Measurements from ENCODE around the gene KRT31. TPM values are rescaled to one million over a fixed set of nuclear protein-coding genes. Genes with fewer than 3 reads are reported as not detected.
"Not testable (repeated sequence)": the region's sequence is repeated elsewhere in the genome, so short reads cannot be mapped to it uniquely, and the experiment has no call there.

Gene KRT31
- polyA plus RNA-seq, 1 experiment = not detected

DNA sequence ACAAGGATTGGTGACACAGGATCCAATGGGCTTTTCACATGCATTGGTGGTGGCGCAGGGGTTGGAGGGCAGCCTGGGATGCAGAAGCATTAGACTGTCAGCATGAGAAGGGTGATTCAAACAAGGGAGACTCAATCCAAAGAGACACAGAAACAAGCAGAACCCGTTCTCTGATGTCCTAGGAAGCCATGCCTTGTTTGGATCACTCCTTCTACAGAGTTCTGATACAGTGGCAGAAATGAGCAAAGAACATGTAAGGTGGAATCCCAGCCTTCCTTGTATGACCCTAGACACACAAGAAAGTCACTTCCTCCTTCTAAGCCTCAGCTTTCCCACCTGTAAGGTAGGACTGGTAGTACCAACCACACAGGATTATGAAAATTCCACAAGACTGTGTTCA, 33.5 kb downstream of the KRT31 start:
- ChIA-PET POLR2A (no interaction called here), CTCF (no interaction called here)
- H3K4me3 ChIP-seq (ENCODE audit: low read depth, low read length) = no peak overlapping the region
- DNase-seq (ENCODE audit: low read depth, low spot score) = no peak
- TF ChIP-seq, protein P1, sequence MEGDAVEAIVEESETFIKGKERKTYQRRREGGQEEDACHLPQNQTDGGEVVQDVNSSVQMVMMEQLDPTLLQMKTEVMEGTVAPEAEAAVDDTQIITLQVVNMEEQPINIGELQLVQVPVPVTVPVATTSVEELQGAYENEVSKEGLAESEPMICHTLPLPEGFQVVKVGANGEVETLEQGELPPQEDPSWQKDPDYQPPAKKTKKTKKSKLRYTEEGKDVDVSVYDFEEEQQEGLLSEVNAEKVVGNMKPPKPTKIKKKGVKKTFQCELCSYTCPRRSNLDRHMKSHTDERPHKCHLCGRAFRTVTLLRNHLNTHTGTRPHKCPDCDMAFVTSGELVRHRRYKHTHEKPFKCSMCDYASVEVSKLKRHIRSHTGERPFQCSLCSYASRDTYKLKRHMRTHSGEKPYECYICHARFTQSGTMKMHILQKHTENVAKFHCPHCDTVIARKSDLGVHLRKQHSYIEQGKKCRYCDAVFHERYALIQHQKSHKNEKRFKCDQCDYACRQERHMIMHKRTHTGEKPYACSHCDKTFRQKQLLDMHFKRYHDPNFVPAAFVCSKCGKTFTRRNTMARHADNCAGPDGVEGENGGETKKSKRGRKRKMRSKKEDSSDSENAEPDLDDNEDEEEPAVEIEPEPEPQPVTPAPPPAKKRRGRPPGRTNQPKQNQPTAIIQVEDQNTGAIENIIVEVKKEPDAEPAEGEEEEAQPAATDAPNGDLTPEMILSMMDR (IDR thresholded peaks at IDR 0.05; ENCODE audit: low read depth, low read length) = no peak
- no peaks in the 10 kb centered on the region; the same call in 1 of the 2 replicates for H3K9me3 ChIP-seq (ENCODE audit: control insufficient read depth, insufficient read depth, low read length)
- no peaks in the 10 kb centered on the region for H3K27me3 ChIP-seq (ENCODE audit: control insufficient read depth, insufficient read depth, low read length)
- no peak overlapping the region for H3K27ac ChIP-seq (ENCODE audit: low read depth, low read length)

DNA sequence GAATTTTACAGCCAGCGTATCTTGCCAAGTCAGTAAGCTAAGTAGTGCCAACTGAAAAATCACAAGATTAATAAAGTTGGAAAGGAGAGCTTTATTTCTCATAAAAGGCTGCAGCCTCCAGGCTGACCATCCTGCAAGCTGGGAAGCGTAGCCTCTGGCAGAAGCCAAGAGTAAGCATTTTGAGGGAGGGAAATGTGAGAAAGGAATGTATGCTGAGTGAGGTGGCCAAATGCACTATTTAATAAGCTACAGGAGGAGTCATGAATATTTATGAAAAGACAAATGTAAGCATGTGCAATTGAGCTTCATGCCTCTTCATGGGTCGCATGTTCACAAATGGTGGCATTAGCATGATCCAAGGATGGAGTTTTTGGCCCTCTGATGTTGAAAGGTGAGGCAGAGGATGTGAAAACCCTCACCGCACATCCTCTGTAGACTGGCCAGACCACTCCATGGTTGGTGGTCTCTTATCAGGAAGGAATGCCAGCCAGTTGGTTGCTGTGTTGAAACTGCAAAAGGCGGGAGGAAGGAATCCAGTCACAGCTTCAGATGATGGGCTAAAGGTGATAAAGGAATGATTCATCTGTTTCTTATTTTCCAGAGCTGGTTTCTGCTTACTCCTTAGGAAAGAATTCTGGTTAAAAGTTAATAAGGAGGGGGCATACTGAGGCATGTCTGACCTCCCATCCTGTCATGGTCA, 37.0 kb downstream of the KRT31 start:
- TF ChIP-seq, protein P1 (IDR thresholded peaks at IDR 0.05; ENCODE audit: low read depth, low read length) = no peak
- CTCF ChIA-PET = interaction anchor here (1.0 to 1.1 kb wide), 2 partner anchors 38 to 305 kb away, joined by 3 read pairs; no protein-coding TSS in a partner anchor
- POLR2A ChIA-PET = no interaction called here
- Histone ChIP-seq H3K27me3 (ENCODE audit: control insufficient read depth, insufficient read depth, low read length) (no peaks in the 10 kb centered on the region), H3K9me3 (ENCODE audit: control insufficient read depth, insufficient read depth, low read length) (no peaks in the 10 kb centered on the region; the same call in 1 of the 2 replicates), H3K27ac (ENCODE audit: low read depth, low read length) (no peak overlapping the region), H3K4me3 (ENCODE audit: low read depth, low read length) (no peak overlapping the region)
- DNase-seq (ENCODE audit: low read depth, low spot score) = no peak

DNA sequence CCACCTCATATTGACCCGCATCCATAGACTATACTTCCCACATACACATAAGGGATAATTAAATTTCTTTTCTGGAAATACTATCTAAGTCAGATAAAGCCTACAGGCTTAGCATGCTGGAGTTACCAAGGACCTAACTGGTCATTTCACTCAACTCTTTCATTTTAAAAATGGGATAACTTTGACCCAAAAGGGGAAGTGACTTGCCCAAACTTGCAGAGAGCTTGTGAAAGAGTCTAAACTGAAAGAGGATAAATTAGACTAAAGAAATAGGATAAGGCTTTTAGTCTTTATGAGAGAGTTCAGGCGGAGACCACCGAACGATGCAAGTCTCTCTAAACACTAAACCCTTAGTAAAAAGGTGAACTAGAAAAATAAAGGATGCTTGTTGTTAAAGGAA, 42.9 kb downstream of the KRT31 start:
- TF ChIP-seq, protein P1 (IDR thresholded peaks at IDR 0.05; ENCODE audit: low read depth, low read length) = no peak
- no peaks in the 10 kb centered on the region; the same call in 1 of the 2 replicates for H3K9me3 ChIP-seq (ENCODE audit: control insufficient read depth, insufficient read depth, low read length)
- no peak overlapping the region for H3K4me3 ChIP-seq (ENCODE audit: low read depth, low read length)
- ChIA-PET CTCF (no interaction called here), POLR2A (no interaction called here)
- no peak overlapping the region for H3K27ac ChIP-seq (ENCODE audit: low read depth, low read length)
- no peak for DNase-seq (ENCODE audit: low read depth, low spot score)
- H3K27me3 ChIP-seq (ENCODE audit: control insufficient read depth, insufficient read depth, low read length) = no peaks in the 10 kb centered on the region

DNA sequence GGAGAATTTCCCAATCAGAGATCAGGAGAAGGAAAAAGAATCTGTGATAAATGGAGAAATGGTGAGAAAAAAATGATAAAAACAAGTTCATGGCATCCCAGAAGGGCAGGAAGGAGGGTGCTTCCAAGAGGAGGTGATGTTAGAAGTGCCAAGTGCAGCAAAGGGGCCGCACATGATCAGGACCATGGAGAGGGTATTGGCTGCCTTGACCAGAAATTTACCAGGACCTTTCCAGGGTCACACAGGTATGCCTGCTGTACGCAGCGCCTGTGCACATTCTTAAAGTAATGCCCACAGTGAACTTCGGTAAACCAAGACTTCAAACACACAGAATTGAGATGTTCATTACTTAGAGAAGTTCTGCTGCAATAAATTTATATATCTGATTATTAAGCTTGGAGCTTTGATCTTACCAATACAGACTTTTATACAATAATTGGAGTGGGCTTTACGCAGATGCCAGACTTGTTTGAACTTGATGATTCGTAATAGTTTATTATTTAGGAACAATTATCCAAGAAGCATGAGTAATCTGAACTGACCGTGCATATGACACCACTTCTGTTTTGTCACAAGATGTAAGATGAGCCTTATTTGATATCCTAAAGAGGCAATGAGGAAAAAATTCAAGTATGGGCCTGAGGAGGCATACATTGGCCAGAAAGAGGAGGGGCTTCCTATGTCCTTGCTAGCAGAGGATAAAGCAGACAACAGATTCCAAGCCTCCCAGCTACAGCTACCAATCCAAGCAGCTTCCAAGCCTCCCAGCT, 44.6 kb downstream of the KRT31 start:
- TF ChIP-seq, protein P1 (IDR thresholded peaks at IDR 0.05; ENCODE audit: low read depth, low read length) = no peak
- no peak for DNase-seq (ENCODE audit: low read depth, low spot score)
- no peaks in the 10 kb centered on the region for H3K27me3 ChIP-seq (ENCODE audit: control insufficient read depth, insufficient read depth, low read length)
- H3K4me3 ChIP-seq (ENCODE audit: low read depth, low read length) = no peak overlapping the region
- H3K9me3 ChIP-seq (ENCODE audit: control insufficient read depth, insufficient read depth, low read length) = no peaks in the 10 kb centered on the region; the same call in 1 of the 2 replicates
- CTCF ChIA-PET = no interaction called here
- H3K27ac ChIP-seq (ENCODE audit: low read depth, low read length) = no peak overlapping the region
- POLR2A ChIA-PET = interaction anchor here (0.8 kb wide), 1 partner anchor 29 kb away, joined by 3 read pairs; the partner anchor contains the start of gene KRT34

DNA sequence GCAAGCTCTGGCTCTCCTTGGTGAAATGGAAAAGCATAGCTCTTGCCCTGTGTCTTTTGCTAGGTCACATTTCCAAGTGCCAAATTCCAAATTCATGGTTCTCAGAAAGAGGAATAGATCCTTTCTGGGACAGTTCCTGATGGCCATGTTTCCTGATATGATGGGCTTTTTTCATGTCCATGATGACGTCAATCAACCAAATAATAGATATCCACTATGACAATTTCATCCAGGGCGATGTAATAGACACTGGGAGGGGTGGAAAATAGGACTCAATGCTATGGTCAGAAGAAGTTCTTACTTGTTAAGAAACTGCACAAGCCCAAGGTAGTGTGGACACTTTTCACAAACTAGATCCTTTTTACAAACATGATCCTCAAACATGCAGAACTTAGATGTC, 46.2 kb downstream of the KRT31 start:
- no peaks in the 10 kb centered on the region for H3K27me3 ChIP-seq (ENCODE audit: control insufficient read depth, insufficient read depth, low read length)

DNA sequence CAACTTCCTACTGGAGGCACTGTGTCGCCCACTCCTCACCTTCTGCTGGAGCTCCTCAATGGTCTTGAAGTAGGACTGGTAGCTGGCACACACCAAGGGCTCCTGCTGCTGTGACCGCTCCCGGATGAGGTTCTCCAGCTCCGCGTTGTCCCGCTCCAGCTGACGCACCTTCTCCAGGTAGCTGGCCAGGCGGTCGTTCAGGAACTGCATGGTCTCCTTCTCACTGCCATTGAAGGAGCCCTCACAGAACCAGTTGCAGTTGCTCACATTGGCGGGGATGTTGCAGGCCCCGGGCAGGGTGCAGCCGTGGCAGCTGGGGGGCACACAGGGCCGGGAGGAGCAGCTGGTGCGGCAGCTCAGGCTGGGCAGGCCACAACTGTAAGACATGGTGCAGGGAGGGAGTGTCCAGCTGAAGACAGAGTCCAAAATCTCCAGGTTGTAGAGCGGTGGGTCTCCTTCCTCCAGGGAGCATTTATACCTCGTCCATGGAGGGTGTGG, 47.0 kb downstream of the KRT31 start, which contains the start of gene KRT33A:
KRT33A (minus strand) TSS at position 448 of the 498 bp plus-strand sequence; CDS start at position 387, 61 bp downstream.
- H3K9me3 ChIP-seq (ENCODE audit: control insufficient read depth, insufficient read depth, low read length); POLR2A ChIA-PET; DNase-seq (ENCODE audit: low read depth, low spot score); H3K27ac ChIP-seq (ENCODE audit: low read depth, low read length); H3K4me3 ChIP-seq (ENCODE audit: low read depth, low read length); H3K27me3 ChIP-seq (ENCODE audit: control insufficient read depth, insufficient read depth, low read length): not testable (repeated sequence)
- CTCF ChIA-PET = interaction anchor here (1.0 to 1.7 kb wide), 2 partner anchors 28 to 198 kb away, joined by 3 to 7 read pairs; no protein-coding TSS in a partner anchor

More for the DNA sequence above, 46.2 kb downstream of the KRT31 start:
- CTCF ChIA-PET = no interaction called here
- DNase-seq (ENCODE audit: low read depth, low spot score) = no peak
- Histone ChIP-seq H3K9me3 (ENCODE audit: control insufficient read depth, insufficient read depth, low read length) (no peaks in the 10 kb centered on the region; the same call in 1 of the 2 replicates), H3K4me3 (ENCODE audit: low read depth, low read length) (no peak overlapping the region), H3K27ac (ENCODE audit: low read depth, low read length) (no peak overlapping the region)
- TF ChIP-seq, protein P1 (IDR thresholded peaks at IDR 0.05; ENCODE audit: low read depth, low read length) = no peak
- POLR2A ChIA-PET = no interaction called here
